Cardiac muscle cell (in vitro differentiated cells and primary cell): ENCODE measurements around the gene EFTUD2. TPM values are rescaled to one million over a fixed set of nuclear protein-coding genes. Genes with fewer than 3 reads are reported as not detected.
"Not testable (repeated sequence)": the region's sequence is repeated elsewhere in the genome, so short reads cannot be mapped to it uniquely, and the experiment has no call there.

ENCODE experiments used
- DNase-seq, 2 donors: peaks; one replicate each; pipeline versions ENCODE4 v3.0.0 to v3.0.0-alpha.2; 2010 to 2017; ENCODE audit warnings: low read depth in 1 of 2, low spot score in 1 of 2
- H3K27ac ChIP-seq: fragments of 200-600 bp; sonication (generic); 2 replicates; pipeline ENCODE4 v1.5.1; 2016
- H3K27me3 ChIP-seq: fragments of 200-600 bp; sonication (generic); 2 replicates; pipeline ENCODE4 v1.6.0; 2016; ENCODE audit warnings: control low read depth
- H3K36me3 ChIP-seq: fragments of 200-600 bp; sonication (generic); 2 replicates; pipeline ENCODE4 v1.5.1; 2016; ENCODE audit warnings: control low read depth
- H3K4me1 ChIP-seq: fragments of 200-600 bp; sonication (generic); 2 replicates; pipeline ENCODE4 v1.8.1; 2017; ENCODE audit warnings: low read depth, mild to moderate bottlenecking, mixed run types
- H3K4me3 ChIP-seq: fragments of 200-600 bp; sonication (generic); 2 replicates; pipeline ENCODE4 v1.5.1; 2016; ENCODE audit warnings: mild to moderate bottlenecking
- H3K9me3 ChIP-seq: fragments of 200-600 bp; sonication (generic); 2 replicates; pipeline ENCODE4 v1.5.1; 2017; ENCODE audit warnings: low read depth, mild to moderate bottlenecking, control low read depth
- polyA plus RNA-seq: library from polyadenylated mRNA; unstranded; fragments of >200 nt; fragmentation: Nextera tagmentation; extraction: Ambion mirVana; gene quantifications from 2 replicates; pipeline ENCODE4 v1.2.1, GENCODE V29; 2016
- total RNA-seq: library from RNA; depleted of rRNA; stranded (reverse); fragments of >200 nt; gene quantifications from 2 replicates; pipeline ENCODE4 v1.2.3, GENCODE V29; 2016
- TF ChIP-seq, protein P1 (sequence below): IDR thresholded peaks from 2 replicates; pipeline ENCODE4 v1.5.1; 2012; ENCODE audit warnings: low read depth, mild to moderate bottlenecking, low read length

The EFTUD2 gene
- total and polyA plus RNA-seq, 2 experiments from 2014 or later = 105 to 151 TPM

DNA sequence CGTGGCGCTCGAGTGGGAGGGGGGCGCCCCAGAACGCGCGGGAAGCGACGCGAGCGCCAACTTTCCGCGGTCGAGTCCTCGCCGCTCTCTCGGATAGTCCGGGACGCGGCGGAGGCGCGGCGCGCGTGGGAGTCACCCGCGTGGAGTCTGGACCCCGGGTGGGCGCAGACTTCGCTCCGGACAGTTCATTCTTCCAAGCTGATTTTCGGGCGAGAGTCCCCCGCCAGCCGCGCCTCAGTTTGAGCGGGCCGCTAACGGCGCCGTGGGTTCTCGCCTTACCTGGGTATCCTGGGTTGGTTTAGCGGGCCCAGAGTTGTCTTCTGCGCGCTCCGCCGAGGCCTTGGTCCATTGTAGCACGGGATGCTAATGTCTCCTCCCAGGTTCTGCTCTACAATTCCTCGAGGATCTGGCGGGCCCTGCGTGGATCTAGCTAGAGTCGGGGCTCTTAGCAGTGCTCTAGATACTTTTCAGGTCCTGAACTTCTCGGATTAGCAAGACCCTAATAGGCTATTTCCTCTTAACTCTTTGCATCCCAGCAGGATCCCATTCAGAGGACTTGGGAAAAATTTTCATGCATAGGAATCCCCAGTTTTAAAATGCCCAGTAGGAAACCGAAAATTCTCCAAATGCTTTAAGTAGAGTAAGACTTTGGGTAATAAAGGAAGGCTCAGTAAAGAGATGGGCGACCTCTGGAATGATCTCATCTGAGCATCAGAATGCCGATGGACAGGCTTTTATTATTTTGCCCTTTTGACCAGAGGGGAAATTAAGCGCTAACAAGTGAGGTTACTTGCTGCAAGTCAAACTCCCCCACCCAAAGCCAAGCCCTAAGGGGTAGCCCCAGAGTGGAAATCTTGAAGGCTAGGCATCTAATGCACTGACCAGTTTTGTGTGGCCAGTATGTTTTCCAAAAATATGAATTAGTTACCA lies 68.6 kb downstream of the EFTUD2 start:
- TF ChIP-seq, protein P1, sequence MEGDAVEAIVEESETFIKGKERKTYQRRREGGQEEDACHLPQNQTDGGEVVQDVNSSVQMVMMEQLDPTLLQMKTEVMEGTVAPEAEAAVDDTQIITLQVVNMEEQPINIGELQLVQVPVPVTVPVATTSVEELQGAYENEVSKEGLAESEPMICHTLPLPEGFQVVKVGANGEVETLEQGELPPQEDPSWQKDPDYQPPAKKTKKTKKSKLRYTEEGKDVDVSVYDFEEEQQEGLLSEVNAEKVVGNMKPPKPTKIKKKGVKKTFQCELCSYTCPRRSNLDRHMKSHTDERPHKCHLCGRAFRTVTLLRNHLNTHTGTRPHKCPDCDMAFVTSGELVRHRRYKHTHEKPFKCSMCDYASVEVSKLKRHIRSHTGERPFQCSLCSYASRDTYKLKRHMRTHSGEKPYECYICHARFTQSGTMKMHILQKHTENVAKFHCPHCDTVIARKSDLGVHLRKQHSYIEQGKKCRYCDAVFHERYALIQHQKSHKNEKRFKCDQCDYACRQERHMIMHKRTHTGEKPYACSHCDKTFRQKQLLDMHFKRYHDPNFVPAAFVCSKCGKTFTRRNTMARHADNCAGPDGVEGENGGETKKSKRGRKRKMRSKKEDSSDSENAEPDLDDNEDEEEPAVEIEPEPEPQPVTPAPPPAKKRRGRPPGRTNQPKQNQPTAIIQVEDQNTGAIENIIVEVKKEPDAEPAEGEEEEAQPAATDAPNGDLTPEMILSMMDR = no peak
- DNase-seq = peak; percentile 52 to 53
- Histone ChIP-seq H3K9me3 (no peaks in the 10 kb centered on the region), H3K4me3 (peak overlapping the region; percentile 96), H3K36me3 (no peaks in the 10 kb centered on the region), H3K27ac (peak overlapping the region; percentile 82), H3K27me3 (no peaks in the 10 kb centered on the region), H3K4me1 (peaks cover 16% of the 10 kb centered on the region)

DNA sequence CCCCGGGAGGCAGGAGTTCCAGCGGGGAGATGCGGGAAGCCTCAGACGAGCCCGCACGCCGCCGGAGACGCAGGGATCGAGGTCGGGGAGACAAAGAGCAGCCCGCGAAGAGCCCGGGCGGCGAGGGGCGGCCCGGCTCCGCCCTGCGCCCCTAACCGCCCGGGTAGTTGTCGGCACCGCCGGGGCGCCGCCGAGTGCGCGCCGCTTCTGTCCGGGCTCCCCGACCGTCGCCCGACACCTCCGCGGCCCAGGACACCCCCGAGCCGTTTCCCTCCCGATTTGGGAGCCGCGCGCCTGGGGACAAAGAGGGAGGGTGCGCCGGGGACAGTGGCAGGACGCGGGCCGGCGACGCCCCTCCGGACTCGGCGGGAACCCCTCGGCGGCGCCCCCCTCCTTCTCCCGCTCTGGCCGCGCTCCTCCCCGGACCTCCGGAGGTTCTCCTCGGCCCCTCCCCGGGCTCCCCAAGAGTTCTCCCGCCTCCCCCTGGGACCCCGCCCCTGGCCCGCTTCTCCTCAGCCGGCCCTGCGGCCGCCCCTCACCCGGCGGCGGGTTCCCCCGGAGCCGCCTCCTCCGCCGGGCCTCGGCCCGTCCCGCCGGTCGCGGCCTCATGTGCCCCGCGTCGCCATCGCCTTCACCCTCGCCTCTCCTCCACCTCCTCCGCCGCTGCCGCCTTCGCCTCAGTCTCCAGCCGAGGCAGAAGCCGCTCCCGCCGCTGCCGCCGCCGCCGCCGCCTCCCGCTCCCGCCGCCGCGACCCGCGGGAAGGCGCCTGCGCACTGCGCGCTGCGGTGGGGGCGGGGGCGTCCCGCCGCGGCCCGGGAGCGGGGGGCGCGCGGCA lies 69.5 kb downstream of the EFTUD2 start, which contains the start of gene GJC1:
GJC1 (minus strand) TSS at position 765 of the 836 bp plus-strand sequence. CDS start 24,470 bp downstream, outside the sequence.
- DNase-seq = peak; percentile 41 to 61
- Histone ChIP-seq H3K4me3 (peak within 1 kb of the TSS; percentile 96), H3K36me3 (no peaks in the 10 kb centered on the region), H3K4me1 (peaks cover 16% of the 10 kb centered on the region), H3K27me3 (no peaks in the 10 kb centered on the region), H3K27ac (peak within 1 kb of the TSS; percentile 82), H3K9me3 (no peaks in the 10 kb centered on the region)
- TF ChIP-seq, protein P1 = no peak

DNA sequence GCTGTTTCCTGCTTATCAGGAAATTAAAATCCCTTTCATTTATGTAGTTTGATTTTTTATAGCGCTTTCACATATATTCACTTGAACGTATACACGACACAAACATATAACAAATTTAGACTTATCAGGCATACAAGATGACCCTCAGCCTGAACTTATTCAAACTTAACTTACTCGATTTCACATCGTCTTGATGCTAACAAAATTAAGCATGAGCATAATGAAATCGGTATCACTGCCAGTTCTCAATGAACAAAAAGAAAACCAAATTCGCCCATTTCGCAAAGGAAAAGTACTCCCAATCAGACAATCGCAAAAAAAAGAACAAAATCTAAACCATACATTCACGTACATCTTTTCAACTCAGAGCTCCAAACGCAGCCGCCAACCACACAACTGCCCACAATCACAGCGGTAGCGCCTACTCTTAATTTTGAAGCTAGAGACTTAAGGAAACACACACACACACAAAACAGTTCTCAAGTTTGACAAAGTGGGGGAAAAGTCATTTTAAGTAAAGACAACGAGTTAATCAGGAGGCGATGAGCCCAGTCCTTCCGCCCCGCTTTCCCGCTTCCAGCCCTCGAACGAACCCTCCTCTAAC lies 70.2 kb downstream of the EFTUD2 start:
- Histone ChIP-seq H3K36me3 (no peaks in the 10 kb centered on the region), H3K27ac (peak overlapping the region; percentile 82), H3K9me3 (no peaks in the 10 kb centered on the region), H3K27me3 (no peaks in the 10 kb centered on the region), H3K4me1 (peaks cover 16% of the 10 kb centered on the region), H3K4me3 (peak overlapping the region; percentile 96)
- TF ChIP-seq, protein P1 = no peak
- peak in 1 of 2 donors; percentile 45 for DNase-seq

DNA sequence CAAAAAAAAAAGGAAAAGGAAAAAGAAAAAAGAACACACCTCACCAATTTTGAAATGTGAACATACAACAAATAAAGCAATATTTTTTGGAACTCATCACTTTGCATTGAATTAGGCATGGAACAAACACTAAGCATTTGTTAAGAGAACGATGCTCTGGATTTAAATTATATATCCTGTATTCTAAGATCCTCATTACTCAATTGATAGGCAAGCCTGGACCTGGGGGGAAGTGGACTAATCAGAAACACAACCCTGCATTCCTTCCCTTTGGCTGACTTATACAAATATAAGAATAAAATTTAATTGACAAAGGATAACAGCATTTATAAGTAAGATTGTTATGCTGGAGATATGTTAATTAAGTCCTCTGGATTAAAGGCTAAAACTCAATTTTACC lies 71.4 kb downstream of the EFTUD2 start:
- TF ChIP-seq, protein P1 = no peak
- Histone ChIP-seq H3K9me3 (no peaks in the 10 kb centered on the region), H3K27ac (no peak overlapping the region), H3K4me3 (peak overlapping the region; percentile 96), H3K36me3 (no peaks in the 10 kb centered on the region), H3K4me1 (peaks cover 16% of the 10 kb centered on the region), H3K27me3 (no peaks in the 10 kb centered on the region)
- no peak for DNase-seq

DNA sequence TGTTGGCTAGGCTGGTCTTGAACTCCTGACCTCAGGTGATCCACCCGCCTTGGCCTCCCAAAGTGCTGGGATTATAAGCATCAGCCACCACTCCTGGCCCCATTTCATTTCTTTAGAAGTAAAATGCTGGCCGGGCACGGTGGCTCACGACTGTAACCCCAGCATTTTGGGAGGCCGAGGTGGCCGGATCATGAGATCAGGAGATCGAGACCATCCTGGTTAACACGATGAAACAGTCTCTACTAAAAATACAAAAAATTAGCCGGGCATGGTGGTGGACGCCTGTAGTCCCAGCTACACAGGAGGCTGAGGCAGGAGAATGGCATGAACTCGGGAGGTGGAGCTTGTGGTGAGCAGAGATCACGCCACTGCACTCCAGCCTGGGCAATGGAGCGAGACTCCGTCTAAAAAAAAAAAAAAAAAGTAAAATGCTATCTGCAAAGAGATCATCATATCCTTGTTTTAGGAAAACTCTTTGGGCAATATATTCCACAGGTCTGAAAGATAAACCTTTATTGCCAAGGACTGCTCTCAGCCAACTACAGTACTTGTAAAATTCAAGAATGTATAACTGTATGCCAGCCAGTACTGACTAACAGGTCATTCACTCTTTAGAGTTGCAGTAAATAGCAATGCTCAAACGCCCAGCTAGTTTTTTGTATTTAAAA lies 73.0 kb downstream of the EFTUD2 start:
- Histone ChIP-seq H3K4me1 (peaks cover 14% of the 10 kb centered on the region), H3K4me3 (no peak overlapping the region), H3K36me3 (no peaks in the 10 kb centered on the region), H3K27me3 (no peaks in the 10 kb centered on the region), H3K27ac (no peak overlapping the region), H3K9me3 (no peaks in the 10 kb centered on the region)
- DNase-seq = no peak
- TF ChIP-seq, protein P1 = no peak

DNA sequence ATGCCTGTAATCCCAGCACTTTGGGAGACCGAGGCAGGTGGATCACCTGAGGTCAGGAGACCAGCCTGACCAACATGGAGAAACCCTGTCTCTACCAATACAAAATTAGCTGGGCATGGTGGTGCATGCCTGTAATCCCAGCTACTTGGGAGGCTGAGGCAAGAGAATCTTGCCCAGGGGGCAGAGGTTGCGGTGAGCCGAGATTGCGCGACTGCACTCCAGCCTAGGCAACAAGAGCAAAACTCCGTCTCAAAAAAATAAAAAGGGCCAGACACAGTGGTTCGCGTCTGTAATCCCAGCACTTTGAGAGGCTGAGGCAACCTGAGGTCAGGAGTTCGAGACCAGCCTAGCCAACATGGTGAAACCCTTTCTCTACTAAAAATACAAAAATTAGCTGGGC lies 74.0 kb downstream of the EFTUD2 start:
- not testable (repeated sequence) for DNase-seq, H3K27me3 ChIP-seq

More for the DNA sequence above, 74.0 kb downstream of the EFTUD2 start:
- not testable (repeated sequence) for H3K27ac ChIP-seq, H3K36me3 ChIP-seq, H3K4me3 ChIP-seq, H3K4me1 ChIP-seq, H3K9me3 ChIP-seq
